ENCODE results near the gene UFSP2. TPM values are rescaled to one million over a fixed set of nuclear protein-coding genes. Genes with fewer than 3 reads are reported as not detected.

Gene UFSP2
- total and polyA plus RNA-seq, 2 of the 4 experiments (the other 2 are of a cell fraction): 21.8 to 43.7 TPM

GRCh38 chr4:185456131-185456530, 30.4 kb upstream of the UFSP2 start:
- H2BK5ac ChIP-seq (ENCODE audit: low read depth, low read length, poor library complexity, severe bottlenecking): no peak overlapping the region
- no peak overlapping the region for H2BK20ac ChIP-seq (ENCODE audit: low read depth, low read length)
- H4K5ac ChIP-seq (ENCODE audit: low read depth, low read length): no peak overlapping the region
- no CpG with 5 or more reads among the region's 2 CpGs for WGBS, 2 experiments (ENCODE audit: extremely low coverage in 2 of 2, insufficient read length in 1 of 2)
- no peak overlapping the region for H3K4me2 ChIP-seq (ENCODE audit: low read depth, low read length)
- H2BK120ac ChIP-seq (ENCODE audit: low read depth, low read length): no peak overlapping the region
- TF ChIP-seq, protein P1, sequence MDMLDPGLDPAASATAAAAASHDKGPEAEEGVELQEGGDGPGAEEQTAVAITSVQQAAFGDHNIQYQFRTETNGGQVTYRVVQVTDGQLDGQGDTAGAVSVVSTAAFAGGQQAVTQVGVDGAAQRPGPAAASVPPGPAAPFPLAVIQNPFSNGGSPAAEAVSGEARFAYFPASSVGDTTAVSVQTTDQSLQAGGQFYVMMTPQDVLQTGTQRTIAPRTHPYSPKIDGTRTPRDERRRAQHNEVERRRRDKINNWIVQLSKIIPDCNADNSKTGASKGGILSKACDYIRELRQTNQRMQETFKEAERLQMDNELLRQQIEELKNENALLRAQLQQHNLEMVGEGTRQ (IDR thresholded peaks at IDR 0.05; ENCODE audit: low read depth, low read length): no peak
- TF ChIP-seq CEBPB (IDR thresholded peaks at IDR 0.05; ENCODE audit: low read depth, low read length): no peak
- no peak for TF ChIP-seq RAD21 (IDR thresholded peaks at IDR 0.05; ENCODE audit: low read length)
- no peak for TF ChIP-seq RCOR1 (IDR thresholded peaks at IDR 0.05; ENCODE audit: insufficient replicate concordance, low read length)
- TF ChIP-seq ELK1 (IDR thresholded peaks at IDR 0.05; ENCODE audit: borderline replicate concordance, low read depth, low read length): no peak
- no peak for TF ChIP-seq POLR2A (IDR thresholded peaks at IDR 0.05; ENCODE audit: low read depth, low read length)
- no peak for TF ChIP-seq BHLHE40 (IDR thresholded peaks at IDR 0.05; ENCODE audit: low read depth, low read length)
- no peak for TF ChIP-seq MAZ (IDR thresholded peaks at IDR 0.05; ENCODE audit: borderline replicate concordance, low read depth, low read length)
- TF ChIP-seq, protein P2, sequence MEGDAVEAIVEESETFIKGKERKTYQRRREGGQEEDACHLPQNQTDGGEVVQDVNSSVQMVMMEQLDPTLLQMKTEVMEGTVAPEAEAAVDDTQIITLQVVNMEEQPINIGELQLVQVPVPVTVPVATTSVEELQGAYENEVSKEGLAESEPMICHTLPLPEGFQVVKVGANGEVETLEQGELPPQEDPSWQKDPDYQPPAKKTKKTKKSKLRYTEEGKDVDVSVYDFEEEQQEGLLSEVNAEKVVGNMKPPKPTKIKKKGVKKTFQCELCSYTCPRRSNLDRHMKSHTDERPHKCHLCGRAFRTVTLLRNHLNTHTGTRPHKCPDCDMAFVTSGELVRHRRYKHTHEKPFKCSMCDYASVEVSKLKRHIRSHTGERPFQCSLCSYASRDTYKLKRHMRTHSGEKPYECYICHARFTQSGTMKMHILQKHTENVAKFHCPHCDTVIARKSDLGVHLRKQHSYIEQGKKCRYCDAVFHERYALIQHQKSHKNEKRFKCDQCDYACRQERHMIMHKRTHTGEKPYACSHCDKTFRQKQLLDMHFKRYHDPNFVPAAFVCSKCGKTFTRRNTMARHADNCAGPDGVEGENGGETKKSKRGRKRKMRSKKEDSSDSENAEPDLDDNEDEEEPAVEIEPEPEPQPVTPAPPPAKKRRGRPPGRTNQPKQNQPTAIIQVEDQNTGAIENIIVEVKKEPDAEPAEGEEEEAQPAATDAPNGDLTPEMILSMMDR (conservative IDR thresholded peaks at IDR 0.05; ENCODE audit: low read depth, low read length): no peak
- TF ChIP-seq CHD1 (IDR thresholded peaks at IDR 0.05; ENCODE audit: low read depth, low read length): no peak
- no peak for TF ChIP-seq FOS (IDR thresholded peaks at IDR 0.05; ENCODE audit: low read depth, low read length)
- TF ChIP-seq NFE2L2 (IDR thresholded peaks at IDR 0.05; ENCODE audit: low read depth, low read length): no peak
- no peak for TF ChIP-seq SMC3 (IDR thresholded peaks at IDR 0.05; ENCODE audit: low read depth, low read length)
- TF ChIP-seq RFX5 (IDR thresholded peaks at IDR 0.05; ENCODE audit: low read depth, low read length): no peak
- no peaks in the 10 kb centered on the region for H3K9me3 ChIP-seq (ENCODE audit: control insufficient read depth, insufficient read depth, low read length)
- H3K14ac ChIP-seq (replicated peaks; ENCODE audit: low read depth, low read length): no peak overlapping the region
- no peaks in the 10 kb centered on the region for H3K4me1 ChIP-seq (ENCODE audit: control insufficient read depth, insufficient read depth, low read length)
- DNase-seq: no peak
- no peak overlapping the region for H3K9ac ChIP-seq (ENCODE audit: low read depth, low read length)
- H3K4me3 ChIP-seq (ENCODE audit: insufficient read depth, low read depth, low read length): no peak overlapping the region
- H2AK9ac ChIP-seq (replicated peaks; ENCODE audit: low read depth, low read length, poor library complexity): no peak overlapping the region
- H3K79me1 ChIP-seq (ENCODE audit: low read depth in 1 of 2, low read length in 2 of 2): no peaks in the 10 kb centered on the region
- ChIA-PET POLR2A (ENCODE audit: unreplicated experiment) (no interaction called here), CTCF (no interaction called here)
- no peak overlapping the region for H2AFZ ChIP-seq (replicated peaks; ENCODE audit: low read length, poor library complexity)
- in situ Hi-C loops (cut with MboI; ENCODE audit: low sequenced_read_pairs): no loop called here
- no peaks in the 10 kb centered on the region for H3K9me1 ChIP-seq (ENCODE audit: insufficient read depth, low read length)
- no peaks in the 10 kb centered on the region for H3K27me3 ChIP-seq (ENCODE audit: control insufficient read depth, insufficient read depth, low read length)
- no peak overlapping the region for H4K91ac ChIP-seq (ENCODE audit: insufficient read depth, low read depth, low read length)
- H3K4ac ChIP-seq (ENCODE audit: low read depth, low read length): no peak overlapping the region
- dilution Hi-C loops (cut with HindIII; ENCODE audit: low sequenced_read_pairs, unreplicated experiment): no loop called here
- H2AK5ac ChIP-seq (ENCODE audit: low read depth, low read length): no peak overlapping the region
- H2BK15ac ChIP-seq (ENCODE audit: low read depth, low read length): no peak overlapping the region
- no peak overlapping the region for H3K23ac ChIP-seq (ENCODE audit: low read depth, low read length)
- no peak overlapping the region for H4K8ac ChIP-seq (ENCODE audit: low read depth in 2 of 2, low read length in 2 of 2)
- no peak for ATAC-seq (ENCODE audit: low read depth)
- H4K20me1 ChIP-seq (ENCODE audit: insufficient read depth, low read length): no peaks in the 10 kb centered on the region
- H3K56ac ChIP-seq (ENCODE audit: extremely low read depth, insufficient read depth, low read length): no peak overlapping the region
- no peak overlapping the region for H3K18ac ChIP-seq (ENCODE audit: low read depth, low read length)
- no TSS peak for BruUV-seq (replicated peaks)
- intact Hi-C loops (cut with micrococcal nuclease): no loop called here
- no peaks in the 10 kb centered on the region for H3K36me3 ChIP-seq (ENCODE audit: control insufficient read depth, insufficient read depth, low read length)
- H3K27ac ChIP-seq (ENCODE audit: insufficient read depth, low read length): no peak overlapping the region

Measured in IMR-90 (cell line).